Gastroesophageal sphincter (tissue), 4 donors: ENCODE data around the gene CLASP1. TPM values are rescaled to one million over a fixed set of nuclear protein-coding genes. Genes with fewer than 3 reads are reported as not detected.

Source experiments
- ATAC-seq: fragments of 150-250 bp; one replicate; pipeline ENCODE4 v1.9.1; 2016; ENCODE audit warnings: mild to moderate bottlenecking, moderate library complexity
- H3K27ac ChIP-seq, 4 donors: fragments of 200-600 bp; sonication (generic) in 3 of 4; 1 replicate in 3 of 4; 2 replicates in 1 of 4; pipeline ENCODE4 v1.5.1; 2016 to 2019
- H3K27me3 ChIP-seq: fragments of 200-600 bp; sonication (generic); one replicate; pipeline ENCODE4 v1.5.1; 2019
- H3K36me3 ChIP-seq, 2 donors: fragments of 200-600 bp; sonication (generic); one replicate each; pipeline ENCODE4 v1.5.1; 2019; ENCODE audit warnings: control low read depth in 1 of 2
- H3K4me1 ChIP-seq, 3 donors: fragments of 200-600 bp; sonication (generic); 1 replicate in 2 of 3; 2 replicates in 1 of 3; pipeline ENCODE4 v1.5.1; 2016 to 2019; ENCODE audit warnings: control low read depth in 2 of 3
- H3K4me3 ChIP-seq, 2 donors: fragments of 200-600 bp; sonication (generic); one replicate each; pipeline ENCODE4 v1.5.1; 2019; ENCODE audit warnings: mild to moderate bottlenecking in 1 of 2, moderate library complexity in 1 of 2
- H3K9me3 ChIP-seq, 3 donors: fragments of 200-600 bp; sonication (generic); one replicate each; pipeline ENCODE4 v1.5.1; 2017 to 2019; ENCODE audit warnings: control low read depth in 2 of 3
- EP300 ChIP-seq: sonication (generic); formaldehyde crosslinking; IDR thresholded peaks from one replicate; pipeline ENCODE4 v1.6.1; 2017; ENCODE audit warnings: antibody characterized with exemption, mild to moderate bottlenecking
- POLR2A ChIP-seq, 2 donors: fragments of 450-650 bp; IDR thresholded peaks; one replicate each; pipeline ENCODE4 v1.6.1; 2017; ENCODE audit warnings: antibody characterized with exemption in 2 of 2, mild to moderate bottlenecking in 2 of 2, moderate library complexity in 1 of 2
- POLR2AphosphoS5 ChIP-seq: sonication (generic); formaldehyde crosslinking; IDR thresholded peaks from one replicate; pipeline ENCODE4 v1.6.1; 2017; ENCODE audit warnings: antibody characterized with exemption
- WGBS, 2 donors: methylation state at CpG; one replicate each; pipeline ENCODE4 v1.1.5; 2018; ENCODE audit warnings: low coverage in 1 of 2; 5-methylcytosine and 5-hydroxymethylcytosine counted together
- total RNA-seq, 4 donors: library from RNA; depleted of rRNA; stranded (reverse); fragments of >200 nt; gene quantifications; one replicate each; pipeline ENCODE4 v1.1.0, GENCODE V29; 2016
- TF ChIP-seq, protein P1 (sequence below), 4 experiments: fragments of 200-600 bp in 2 of 4; fragments of 450-650 bp in 2 of 4; sonication (generic) in 1 of 4; IDR thresholded peaks; one replicate each; pipeline ENCODE4 v1.5.1; 2017 to 2019; ENCODE audit warnings: antibody characterized with exemption in 4 of 4, mild to moderate bottlenecking in 2 of 4, moderate library complexity in 2 of 4

Gene CLASP1
- total RNA-seq, 4 donors from 2014 or later, result 72.0 to 108 (median 84.7) TPM

DNA sequence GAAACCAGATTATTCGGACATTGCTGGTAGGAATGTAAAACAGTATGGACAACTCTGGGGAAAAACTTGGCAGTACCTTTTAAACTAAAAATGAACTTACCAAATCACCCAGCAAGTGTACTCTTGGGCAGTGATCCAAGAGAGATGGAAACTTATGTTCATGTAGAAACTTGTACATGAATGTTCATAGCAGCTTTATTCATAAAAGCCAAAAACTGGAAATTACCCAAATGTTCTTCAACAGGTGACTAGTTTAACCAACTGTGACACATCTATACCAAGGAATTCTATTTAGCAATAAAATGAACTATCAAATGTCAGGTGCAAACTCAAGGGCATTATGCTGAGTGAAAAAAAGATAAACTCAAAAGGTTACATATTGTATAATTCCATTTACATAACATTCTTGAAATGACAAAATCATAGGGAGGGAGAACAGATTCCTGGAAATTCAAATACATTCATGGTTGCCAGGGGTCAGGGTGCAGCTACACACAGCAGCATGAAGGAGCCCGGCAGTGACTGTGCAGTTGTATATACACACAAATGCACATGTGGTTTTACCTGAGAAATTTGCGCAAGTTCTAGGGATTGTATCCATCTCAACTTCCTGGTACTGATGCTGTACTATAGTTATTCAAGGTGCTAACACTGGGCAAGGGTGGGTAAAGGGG is 122.1 kb downstream of the CLASP1 start:
- WGBS, 2 donors, result 50 to 54% methylated on average over 3 of the region's 3 CpGs
- H3K27ac ChIP-seq, result peak overlapping the region in 2 of 4 donors; percentile 5 to 36
- H3K36me3 ChIP-seq, result peaks cover 0 to 43% of the 10 kb centered on the region in 2 donors
- no peaks in the 10 kb centered on the region for H3K9me3 ChIP-seq
- TF ChIP-seq POLR2AphosphoS5, result peak; percentile 4
- TF ChIP-seq, protein P1, sequence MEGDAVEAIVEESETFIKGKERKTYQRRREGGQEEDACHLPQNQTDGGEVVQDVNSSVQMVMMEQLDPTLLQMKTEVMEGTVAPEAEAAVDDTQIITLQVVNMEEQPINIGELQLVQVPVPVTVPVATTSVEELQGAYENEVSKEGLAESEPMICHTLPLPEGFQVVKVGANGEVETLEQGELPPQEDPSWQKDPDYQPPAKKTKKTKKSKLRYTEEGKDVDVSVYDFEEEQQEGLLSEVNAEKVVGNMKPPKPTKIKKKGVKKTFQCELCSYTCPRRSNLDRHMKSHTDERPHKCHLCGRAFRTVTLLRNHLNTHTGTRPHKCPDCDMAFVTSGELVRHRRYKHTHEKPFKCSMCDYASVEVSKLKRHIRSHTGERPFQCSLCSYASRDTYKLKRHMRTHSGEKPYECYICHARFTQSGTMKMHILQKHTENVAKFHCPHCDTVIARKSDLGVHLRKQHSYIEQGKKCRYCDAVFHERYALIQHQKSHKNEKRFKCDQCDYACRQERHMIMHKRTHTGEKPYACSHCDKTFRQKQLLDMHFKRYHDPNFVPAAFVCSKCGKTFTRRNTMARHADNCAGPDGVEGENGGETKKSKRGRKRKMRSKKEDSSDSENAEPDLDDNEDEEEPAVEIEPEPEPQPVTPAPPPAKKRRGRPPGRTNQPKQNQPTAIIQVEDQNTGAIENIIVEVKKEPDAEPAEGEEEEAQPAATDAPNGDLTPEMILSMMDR (IDR thresholded peaks at IDR 0.05), result no peak
- no peak for TF ChIP-seq POLR2A (IDR thresholded peaks at IDR 0.05)
- no peak for TF ChIP-seq EP300
- H3K4me3 ChIP-seq, result no peak overlapping the region
- no peaks in the 10 kb centered on the region for H3K27me3 ChIP-seq
- no peak for ATAC-seq
- H3K4me1 ChIP-seq, result peaks cover 0 to 50% (median 11%) of the 10 kb centered on the region in 3 donors

GRCh38 chr2:121524685-121525425 is 124.4 kb downstream of the CLASP1 start:
- H3K27me3 ChIP-seq, result no peaks in the 10 kb centered on the region
- TF ChIP-seq POLR2A (IDR thresholded peaks at IDR 0.05) (no peak), POLR2AphosphoS5 (no peak), EP300 (no peak)
- TF ChIP-seq, protein P1 (IDR thresholded peaks at IDR 0.05), result no peak
- no peak overlapping the region for H3K27ac ChIP-seq
- ATAC-seq, result no peak
- no peak overlapping the region for H3K4me3 ChIP-seq
- 56% methylated on average over 3 to 9 of the region's 9 CpGs for WGBS, 2 donors
- H3K9me3 ChIP-seq, result no peaks in the 10 kb centered on the region
- H3K4me1 ChIP-seq, result peaks cover 0 to 48% (median 7%) of the 10 kb centered on the region in 3 donors
- H3K36me3 ChIP-seq, result peaks cover 0 to 63% of the 10 kb centered on the region in 2 donors

- ATAC-seq, result no peak
- Histone ChIP-seq H3K4me3 (no peak overlapping the region), H3K27me3 (no peaks in the 10 kb centered on the region), H3K27ac (no peak overlapping the region), H3K36me3 (peaks cover 0 to 85% of the 10 kb centered on the region in 2 donors), H3K4me1 (peaks cover 0 to 13% (median 0%) of the 10 kb centered on the region in 3 donors), H3K9me3 (no peaks in the 10 kb centered on the region)
- WGBS, 2 donors, result 70 to 75% methylated on average over 4 to 9 of the region's 10 CpGs
- no peak for TF ChIP-seq EP300
These were observed 127.9 kb downstream of the CLASP1 start for GRCh38 chr2:121521359-121521758.

- ATAC-seq, result no peak
- Histone ChIP-seq H3K9me3 (no peaks in the 10 kb centered on the region), H3K4me3 (no peak overlapping the region), H3K4me1 (peaks cover 0 to 10% (median 0%) of the 10 kb centered on the region in 3 donors), H3K27me3 (no peaks in the 10 kb centered on the region), H3K27ac (no peak overlapping the region), H3K36me3 (peaks cover 0 to 85% of the 10 kb centered on the region in 2 donors)
- TF ChIP-seq, protein P1 (IDR thresholded peaks at IDR 0.05), result no peak
- TF ChIP-seq POLR2AphosphoS5 (no peak), POLR2A (IDR thresholded peaks at IDR 0.05) (no peak), EP300 (no peak)
- 80% methylated on average over 1 of the region's 3 CpGs; no CpG with 5 or more reads in 1 of the 2 donors for WGBS, 2 donors
These were observed 128.6 kb downstream of the CLASP1 start for GRCh38 chr2:121520641-121520994.

DNA sequence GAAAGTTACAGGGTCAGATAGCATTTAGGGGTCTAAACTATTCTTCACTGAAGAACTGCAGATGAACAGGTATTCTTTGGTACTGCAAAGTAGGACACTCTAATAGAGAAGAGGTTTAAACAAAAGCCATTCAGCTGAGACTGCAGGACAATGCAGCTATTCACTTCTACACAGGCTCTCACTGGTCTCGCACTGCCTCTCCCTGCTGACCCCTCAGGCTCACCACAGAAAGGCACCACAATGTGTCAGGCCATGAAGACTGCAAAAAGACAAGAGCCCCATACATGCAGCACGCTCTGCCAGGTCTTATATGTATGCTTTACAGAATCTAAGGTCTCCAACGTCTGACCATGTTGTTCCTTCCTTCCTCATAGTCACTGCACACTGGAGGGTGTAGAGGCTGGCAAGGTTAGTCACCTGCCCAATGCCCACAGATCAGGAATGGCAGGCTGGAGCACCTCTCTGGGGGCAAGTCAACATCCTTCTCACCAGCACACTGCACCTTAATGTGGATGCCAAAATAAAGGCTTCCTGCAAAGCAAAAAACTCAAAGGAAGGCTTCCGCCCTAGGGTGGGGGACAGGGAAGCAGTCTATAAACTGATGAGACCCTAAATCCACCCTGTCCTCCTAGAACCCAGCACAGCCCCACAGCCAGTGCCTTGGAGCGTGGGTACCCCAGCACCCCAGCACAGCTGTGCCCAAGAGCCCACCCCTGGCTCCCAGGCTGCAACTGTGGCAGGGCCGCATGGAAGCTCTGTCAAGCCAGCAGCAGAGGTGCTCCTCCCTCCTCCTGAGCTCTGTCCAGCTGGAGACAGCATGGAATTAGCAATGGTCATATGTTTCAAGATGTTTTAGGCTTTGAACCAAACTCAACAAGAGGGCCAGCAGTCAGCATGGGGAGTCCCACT is 129.3 kb downstream of the CLASP1 start:
- H3K36me3 ChIP-seq, result peaks cover 0 to 85% of the 10 kb centered on the region in 2 donors
- no peaks in the 10 kb centered on the region for H3K27me3 ChIP-seq
- ATAC-seq, result no peak
- WGBS, 2 donors, result 40 to 71% methylated on average over 1 to 4 of the region's 6 CpGs
- no peak overlapping the region for H3K4me3 ChIP-seq
- H3K27ac ChIP-seq, result no peak overlapping the region
- H3K9me3 ChIP-seq, result no peaks in the 10 kb centered on the region
- H3K4me1 ChIP-seq, result peaks cover 0 to 10% (median 0%) of the 10 kb centered on the region in 3 donors
- TF ChIP-seq POLR2AphosphoS5 (no peak), POLR2A (IDR thresholded peaks at IDR 0.05) (no peak), EP300 (no peak)
- TF ChIP-seq, protein P1 (IDR thresholded peaks at IDR 0.05), result no peak
